ENCODE data around the gene OMA1. TPM values are rescaled to one million over a fixed set of nuclear protein-coding genes. Genes with fewer than 3 reads are reported as not detected.
A peak's percentile ranks its signal among the peaks of the same experiment; 100 is the strongest.
"Not testable (repeated sequence)": the region's sequence is repeated elsewhere in the genome, so short reads cannot be mapped to it uniquely, and the experiment has no call there.

The OMA1 gene
- total RNA-seq, 1 donor from 2014 or later = 134 TPM

DNA sequence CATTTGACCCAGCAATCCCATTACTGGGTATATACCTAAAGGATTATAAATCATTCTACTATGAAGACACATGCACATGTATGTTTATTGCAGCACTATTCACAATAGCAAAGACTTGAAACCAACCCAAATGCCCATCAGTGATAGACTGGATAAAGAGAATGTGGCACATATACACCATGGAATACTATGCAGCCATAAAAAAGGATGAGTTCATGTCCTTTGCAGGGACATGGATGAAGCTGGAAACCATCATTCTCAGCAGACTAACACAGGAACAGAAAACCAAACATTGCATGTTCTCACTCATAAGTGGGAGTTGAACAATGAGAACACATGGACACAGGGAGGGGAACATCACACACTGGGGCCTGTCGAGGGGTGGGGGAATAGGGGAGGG, 17.2 kb upstream of the OMA1 start:
- not testable (repeated sequence) for H3K9me3 ChIP-seq (ENCODE audit: control insufficient read depth in 3 of 3, low read length in 3 of 3); H3K9ac ChIP-seq (ENCODE audit: low read depth in 1 of 3, low read length in 3 of 3); H3K36me3 ChIP-seq (ENCODE audit: control insufficient read depth in 3 of 3, insufficient read depth in 3 of 3, low read length in 3 of 3); H3K27me3 ChIP-seq (ENCODE audit: control insufficient read depth in 3 of 3, insufficient read depth in 3 of 3, low read length in 3 of 3); H3K4me3 ChIP-seq (ENCODE audit: low read length in 3 of 3); H3K27ac ChIP-seq (ENCODE audit: low read depth, low read length)
- H3K4me1 ChIP-seq (ENCODE audit: control insufficient read depth in 3 of 3, insufficient read depth in 3 of 3, low read length in 3 of 3) = peaks cover 11 to 16% (median 12%) of the 10 kb centered on the region in 3 donors

DNA sequence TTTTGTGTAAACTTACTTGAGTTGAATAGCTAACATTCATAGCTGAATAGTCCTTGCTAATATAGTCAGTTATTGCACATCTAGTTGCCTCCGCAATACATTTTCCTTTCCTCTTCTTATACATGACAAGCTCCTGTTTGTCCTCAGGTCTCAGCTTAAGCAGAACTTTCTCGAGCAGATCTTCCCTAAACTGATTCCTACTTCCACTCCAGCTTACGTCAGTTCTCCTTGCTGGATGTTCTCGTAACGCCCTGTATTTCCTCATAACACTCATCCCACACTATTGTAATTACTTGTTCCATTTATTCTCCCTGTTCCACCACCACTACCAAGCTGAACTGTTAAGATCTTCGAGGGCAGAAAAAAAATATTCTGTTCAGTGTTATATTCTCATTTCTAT, 15.1 kb upstream of the OMA1 start:
- H3K27ac ChIP-seq (ENCODE audit: low read depth, low read length) = no peak overlapping the region
- no peaks in the 10 kb centered on the region for H3K4me1 ChIP-seq (ENCODE audit: control insufficient read depth in 3 of 3, insufficient read depth in 3 of 3, low read length in 3 of 3)
- no peaks in the 10 kb centered on the region for H3K27me3 ChIP-seq (ENCODE audit: control insufficient read depth in 3 of 3, insufficient read depth in 3 of 3, low read length in 3 of 3)
- H3K4me3 ChIP-seq (ENCODE audit: low read length in 3 of 3) = no peak overlapping the region
- H3K9me3 ChIP-seq (ENCODE audit: control insufficient read depth in 3 of 3, low read length in 3 of 3) = no peaks in the 10 kb centered on the region
- no peak overlapping the region for H3K9ac ChIP-seq (ENCODE audit: low read depth in 1 of 3, low read length in 3 of 3)
- H3K36me3 ChIP-seq (ENCODE audit: control insufficient read depth in 3 of 3, insufficient read depth in 3 of 3, low read length in 3 of 3) = no peaks in the 10 kb centered on the region

- Histone ChIP-seq H3K27ac (ENCODE audit: low read depth, low read length) (no peak overlapping the region), H3K4me1 (ENCODE audit: control insufficient read depth in 3 of 3, insufficient read depth in 3 of 3, low read length in 3 of 3) (no peaks in the 10 kb centered on the region), H3K9me3 (ENCODE audit: control insufficient read depth in 3 of 3, low read length in 3 of 3) (no peaks in the 10 kb centered on the region), H3K4me3 (ENCODE audit: low read length in 3 of 3) (no peak overlapping the region), H3K9ac (ENCODE audit: low read depth in 1 of 3, low read length in 3 of 3) (no peak overlapping the region), H3K27me3 (ENCODE audit: control insufficient read depth in 3 of 3, insufficient read depth in 3 of 3, low read length in 3 of 3) (no peaks in the 10 kb centered on the region), H3K36me3 (ENCODE audit: control insufficient read depth in 3 of 3, insufficient read depth in 3 of 3, low read length in 3 of 3) (no peaks in the 10 kb centered on the region)
These were observed 8.9 kb upstream of the OMA1 start for GRCh38 chr1:58555393-58555792.

- H3K4me3 ChIP-seq (ENCODE audit: low read length in 3 of 3) = no peak overlapping the region
- H3K27me3 ChIP-seq (ENCODE audit: control insufficient read depth in 3 of 3, insufficient read depth in 3 of 3, low read length in 3 of 3) = no peaks in the 10 kb centered on the region
- no peaks in the 10 kb centered on the region for H3K36me3 ChIP-seq (ENCODE audit: control insufficient read depth in 3 of 3, insufficient read depth in 3 of 3, low read length in 3 of 3)
- no peak overlapping the region for H3K9ac ChIP-seq (ENCODE audit: low read depth in 1 of 3, low read length in 3 of 3)
- no peaks in the 10 kb centered on the region for H3K4me1 ChIP-seq (ENCODE audit: control insufficient read depth in 3 of 3, insufficient read depth in 3 of 3, low read length in 3 of 3)
- H3K9me3 ChIP-seq (ENCODE audit: control insufficient read depth in 3 of 3, low read length in 3 of 3) = no peaks in the 10 kb centered on the region
- H3K27ac ChIP-seq (ENCODE audit: low read depth, low read length) = no peak overlapping the region
These were observed 4.9 kb upstream of the OMA1 start for GRCh38 chr1:58551186-58552140.

DNA sequence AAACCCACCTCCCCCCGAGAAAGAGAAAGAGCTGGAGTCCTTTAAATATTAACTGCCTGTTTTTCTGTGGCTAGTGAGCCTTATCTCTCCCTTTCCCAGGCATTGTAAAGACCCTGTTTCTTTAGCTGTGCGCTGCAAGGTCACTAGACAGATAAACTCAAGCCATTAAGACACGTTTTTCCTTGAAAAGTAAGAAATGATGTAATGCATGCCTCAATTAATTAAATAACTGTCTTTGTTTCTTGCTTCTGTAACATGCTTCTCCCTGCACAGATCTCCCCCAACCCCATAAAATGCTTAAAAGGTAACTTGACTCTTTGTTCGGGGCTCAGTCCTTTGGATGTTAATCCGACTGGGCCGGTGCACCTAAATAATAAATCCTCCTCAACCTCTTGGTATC, 2.8 kb upstream of the OMA1 start:
- not testable (repeated sequence) for H3K9ac ChIP-seq (ENCODE audit: low read depth in 1 of 3, low read length in 3 of 3); H3K27ac ChIP-seq (ENCODE audit: low read depth, low read length); H3K36me3 ChIP-seq (ENCODE audit: control insufficient read depth in 3 of 3, insufficient read depth in 3 of 3, low read length in 3 of 3); H3K4me3 ChIP-seq (ENCODE audit: low read length in 3 of 3); H3K27me3 ChIP-seq (ENCODE audit: control insufficient read depth in 3 of 3, insufficient read depth in 3 of 3, low read length in 3 of 3); H3K9me3 ChIP-seq (ENCODE audit: control insufficient read depth in 3 of 3, low read length in 3 of 3)
- peaks cover 6 to 15% (median 6%) of the 10 kb centered on the region in 3 donors for H3K4me1 ChIP-seq (ENCODE audit: control insufficient read depth in 3 of 3, insufficient read depth in 3 of 3, low read length in 3 of 3)

GRCh38 chr1:58548371-58548770, 1.8 kb upstream of the OMA1 start:
- Histone ChIP-seq H3K4me1 (ENCODE audit: control insufficient read depth in 3 of 3, insufficient read depth in 3 of 3, low read length in 3 of 3) (peaks cover 6 to 15% (median 6%) of the 10 kb centered on the region in 3 donors), H3K36me3 (ENCODE audit: control insufficient read depth in 3 of 3, insufficient read depth in 3 of 3, low read length in 3 of 3) (no peaks in the 10 kb centered on the region), H3K27me3 (ENCODE audit: control insufficient read depth in 3 of 3, insufficient read depth in 3 of 3, low read length in 3 of 3) (no peaks in the 10 kb centered on the region), H3K27ac (ENCODE audit: low read depth, low read length) (no peak overlapping the region), H3K9ac (ENCODE audit: low read depth in 1 of 3, low read length in 3 of 3) (no peak overlapping the region), H3K4me3 (ENCODE audit: low read length in 3 of 3) (no peak overlapping the region), H3K9me3 (ENCODE audit: control insufficient read depth in 3 of 3, low read length in 3 of 3) (no peaks in the 10 kb centered on the region)

- peak overlapping the region; percentile 71 to 82 (median 74) for H3K4me3 ChIP-seq (ENCODE audit: low read length in 3 of 3)
- H3K4me1 ChIP-seq (ENCODE audit: control insufficient read depth in 3 of 3, insufficient read depth in 3 of 3, low read length in 3 of 3) = peaks cover 6 to 15% (median 6%) of the 10 kb centered on the region in 3 donors
- H3K9me3 ChIP-seq (ENCODE audit: control insufficient read depth in 3 of 3, low read length in 3 of 3) = no peaks in the 10 kb centered on the region
- peak overlapping the region; percentile 85 to 92 (median 91) for H3K9ac ChIP-seq (ENCODE audit: low read depth in 1 of 3, low read length in 3 of 3)
- H3K27ac ChIP-seq (ENCODE audit: low read depth, low read length) = peak overlapping the region; percentile 96
- H3K27me3 ChIP-seq (ENCODE audit: control insufficient read depth in 3 of 3, insufficient read depth in 3 of 3, low read length in 3 of 3) = no peaks in the 10 kb centered on the region
- H3K36me3 ChIP-seq (ENCODE audit: control insufficient read depth in 3 of 3, insufficient read depth in 3 of 3, low read length in 3 of 3) = no peaks in the 10 kb centered on the region
These were observed 671 bp downstream of the OMA1 start for GRCh38 chr1:58545591-58546519.

DNA sequence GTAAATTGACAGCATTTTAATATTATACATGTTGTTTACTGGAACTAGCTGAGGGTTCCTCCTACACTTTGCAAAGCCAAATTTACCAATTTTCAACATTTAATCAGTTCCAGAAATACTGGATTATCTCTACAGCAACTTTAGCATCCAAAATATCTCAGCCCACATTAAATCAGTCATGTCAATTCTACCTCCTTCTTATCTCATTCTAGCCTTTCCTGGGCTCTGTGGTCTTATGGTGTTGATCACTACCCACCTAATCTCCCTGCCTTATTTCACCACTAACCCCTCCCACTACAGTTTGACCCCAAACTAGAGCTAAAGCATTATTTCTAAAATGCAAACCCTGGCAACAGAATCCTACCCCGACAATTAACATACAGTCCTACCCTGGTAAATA, 3.3 kb downstream of the OMA1 start:
- H3K4me3 ChIP-seq (ENCODE audit: low read length in 3 of 3) = no peak overlapping the region
- H3K36me3 ChIP-seq (ENCODE audit: control insufficient read depth in 3 of 3, insufficient read depth in 3 of 3, low read length in 3 of 3) = peaks cover 0 to 3% (median 0%) of the 10 kb centered on the region in 3 donors
- H3K27ac ChIP-seq (ENCODE audit: low read depth, low read length) = no peak overlapping the region
- no peaks in the 10 kb centered on the region for H3K27me3 ChIP-seq (ENCODE audit: control insufficient read depth in 3 of 3, insufficient read depth in 3 of 3, low read length in 3 of 3)
- H3K9ac ChIP-seq (ENCODE audit: low read depth in 1 of 3, low read length in 3 of 3) = no peak overlapping the region
- peaks cover 6 to 15% (median 6%) of the 10 kb centered on the region in 3 donors for H3K4me1 ChIP-seq (ENCODE audit: control insufficient read depth in 3 of 3, insufficient read depth in 3 of 3, low read length in 3 of 3)
- H3K9me3 ChIP-seq (ENCODE audit: control insufficient read depth in 3 of 3, low read length in 3 of 3) = no peaks in the 10 kb centered on the region

GRCh38 chr1:58539553-58539952, 7.0 kb downstream of the OMA1 start:
- no peak overlapping the region for H3K27ac ChIP-seq (ENCODE audit: low read depth, low read length)
- no peak overlapping the region for H3K9ac ChIP-seq (ENCODE audit: low read depth in 1 of 3, low read length in 3 of 3)
- peaks cover 0 to 1% (median 0%) of the 10 kb centered on the region in 3 donors for H3K4me1 ChIP-seq (ENCODE audit: control insufficient read depth in 3 of 3, insufficient read depth in 3 of 3, low read length in 3 of 3)
- H3K9me3 ChIP-seq (ENCODE audit: control insufficient read depth in 3 of 3, low read length in 3 of 3) = no peaks in the 10 kb centered on the region
- H3K36me3 ChIP-seq (ENCODE audit: control insufficient read depth in 3 of 3, insufficient read depth in 3 of 3, low read length in 3 of 3) = peaks cover 0 to 5% (median 2%) of the 10 kb centered on the region in 3 donors
- no peak overlapping the region for H3K4me3 ChIP-seq (ENCODE audit: low read length in 3 of 3)
- H3K27me3 ChIP-seq (ENCODE audit: control insufficient read depth in 3 of 3, insufficient read depth in 3 of 3, low read length in 3 of 3) = no peaks in the 10 kb centered on the region

All from skeletal muscle tissue (tissue), 4 donors.